ENCODE measurements around the gene CCDC192. TPM values are rescaled to one million over a fixed set of nuclear protein-coding genes. Genes with fewer than 3 reads are reported as not detected.

The CCDC192 gene
- total and polyA plus RNA-seq, 10 of the 15 experiments (the other 5 are each of a cell fraction or from before 2014, with no cell fraction given) = 0.20 to 0.79 (median 0.32) TPM; not detected in 4

GRCh38 chr5:127906562-127907204, 203.5 kb downstream of the CCDC192 start:
- RAD21 ChIA-PET (ENCODE audit: unreplicated experiment) = interaction anchor here (0.7 to 4.3 kb wide), 16 partner anchors 9 to 342 kb away, joined by 3 to 25 read pairs (median 4); no protein-coding TSS in a partner anchor
- no peak overlapping the region for H3K4me2 ChIP-seq (ENCODE audit: control insufficient read depth, insufficient read depth)
- H3K79me2 ChIP-seq (ENCODE audit: control insufficient read depth, insufficient read depth, low read length) = no peaks in the 10 kb centered on the region
- H3K4me3 ChIP-seq = no peak overlapping the region
- H3K9me3 ChIP-seq (replicated peaks; ENCODE audit: control insufficient read depth, insufficient read depth, low read length) = no peaks in the 10 kb centered on the region; the same call in 2 of the 3 replicates
- CTCF ChIA-PET = interaction anchor here (0.7 to 6.7 kb wide), 22 partner anchors 9 to 370 kb away, joined by 3 to 36 read pairs (median 4); no protein-coding TSS in a partner anchor
- DNase-seq (ENCODE audit: low read depth, low spot score) (no peak), ATAC-seq (peak; percentile 61), FAIRE-seq (no peak)
- WGBS (ENCODE audit: insufficient coverage, insufficient replicate concordance, low lambda C conversion rate, missing lambda C conversion rate) = 28% methylated on average over 2 of the region's 2 CpGs
- no peaks in the 10 kb centered on the region for H4K20me1 ChIP-seq (ENCODE audit: control insufficient read depth, insufficient read depth)
- H3K27ac ChIP-seq (ENCODE audit: control insufficient read depth, insufficient read depth) = no peak overlapping the region
- in situ Hi-C loops (cut with MboI) = no loop called here
- H2AFZ ChIP-seq (ENCODE audit: control insufficient read depth, low read depth, low read length) = no peak overlapping the region
- H3K9ac ChIP-seq (ENCODE audit: control insufficient read depth, insufficient read depth, low read length) = no peak overlapping the region
- H3K4me1 ChIP-seq (ENCODE audit: control insufficient read depth, insufficient read depth, low read length) = no peaks in the 10 kb centered on the region
- BruUV-seq (replicated peaks) = no TSS peak
- intact Hi-C loops (cut with micrococcal nuclease; ENCODE audit: unreplicated experiment) = loop anchor here (5.0 kb wide), 1 partner anchor 344 kb away; no protein-coding TSS in a partner anchor
- H3K27me3 ChIP-seq (replicated peaks in 1 of 2; ENCODE audit: control insufficient read depth in 2 of 2, insufficient read depth in 2 of 2, low read length in 1 of 2) = no peaks in the 10 kb centered on the region
- no peaks in the 10 kb centered on the region for H3K36me3 ChIP-seq (ENCODE audit: control insufficient read depth in 2 of 2, insufficient read depth in 2 of 2, low read length in 1 of 2)
- SMC1A ChIA-PET (ENCODE audit: uncharacterized antibody, unreplicated experiment) = interaction anchor here (0.8 to 5.7 kb wide), 23 partner anchors 9 to 520 kb away, joined by 3 to 30 read pairs (median 4); no protein-coding TSS in a partner anchor
- POLR2A ChIA-PET = interaction anchor here (0.8 to 1.3 kb wide), 4 partner anchors 17 to 175 kb away, joined by 3 to 7 read pairs (median 4); no protein-coding TSS in a partner anchor
- peak; percentile 78 for TF ChIP-seq ZNF384 (IDR thresholded peaks at IDR 0.05; ENCODE audit: borderline replicate concordance, low read depth, low read length)
- TF ChIP-seq POLR2AphosphoS2 (IDR thresholded peaks at IDR 0.05; ENCODE audit: low read depth, low read length) = no peak
- TF ChIP-seq EGR1 (IDR thresholded peaks at IDR 0.05; ENCODE audit: borderline replicate concordance in 1 of 2, low read depth in 2 of 2, low read length in 2 of 2) = no peak
- no peak for TF ChIP-seq REST (IDR thresholded peaks at IDR 0.05; ENCODE audit: low read depth, low read length)
- TF ChIP-seq RAD21 (IDR thresholded peaks at IDR 0.05; ENCODE audit: insufficient read depth, low read depth, low read length) = no peak
- no peak for TF ChIP-seq BRCA1 (IDR thresholded peaks at IDR 0.05; ENCODE audit: low read depth, low read length)
- TF ChIP-seq MLLT1 (IDR thresholded peaks at IDR 0.05) = peak; percentile 80; the same call in 1 of the 2 replicates
- TF ChIP-seq MTA2 (IDR thresholded peaks at IDR 0.05; ENCODE audit: low read depth) = peak; percentile 75; the same call in 1 of the 2 replicates
- peak; percentile 81 for TF ChIP-seq ZNF217 (IDR thresholded peaks at IDR 0.05)
- no peak for TF ChIP-seq STAT1 (conservative IDR thresholded peaks at IDR 0.05)
- peak; percentile 87 for TF ChIP-seq SMARCA5 (IDR thresholded peaks at IDR 0.05)
- TF ChIP-seq SUZ12 (IDR thresholded peaks at IDR 0.05; ENCODE audit: unreplicated experiment) = no peak
- TF ChIP-seq ZSCAN29 (IDR thresholded peaks at IDR 0.05) = no peak
- TF ChIP-seq ZZZ3 (IDR thresholded peaks at IDR 0.05; ENCODE audit: control insufficient read depth, insufficient read length, low read depth) = no peak
- peak; percentile 92 for TF ChIP-seq ATF7 (IDR thresholded peaks at IDR 0.05; ENCODE audit: low read depth)
- TF ChIP-seq KLF5 (IDR thresholded peaks at IDR 0.05; ENCODE audit: partially characterized antibody) = no peak
- no peak for TF ChIP-seq MAX (IDR thresholded peaks at IDR 0.05; ENCODE audit: low read depth, low read length)
- no peak for TF ChIP-seq HDAC2 (IDR thresholded peaks at IDR 0.05)
- no peak for TF ChIP-seq CBX5 (IDR thresholded peaks at IDR 0.05; ENCODE audit: low read depth)

Data from GM12878 (cell line).